Epidermal melanocyte (primary cell): ENCODE data around the gene SLC34A3.

Experiments used
- DNase-seq: peaks from one replicate; pipeline ENCODE4 v3.0.0; 2011; ENCODE audit warnings: low spot score; ENCODE audit not compliant: insufficient read length

SLC34A3 gene

GRCh38 chr9:137195525-137196220 is 35.0 kb upstream of the SLC34A3 start:
- no peak for DNase-seq

- DNase-seq: no peak
Observed at GRCh38 chr9:137198051-137198901, 32.4 kb upstream of the SLC34A3 start.

GRCh38 chr9:137198902-137199283 is 31.8 kb upstream of the SLC34A3 start:
- no peak for DNase-seq

GRCh38 chr9:137199411-137200121 is 31.1 kb upstream of the SLC34A3 start:
- no peak for DNase-seq

GRCh38 chr9:137200311-137201204 is 30.1 kb upstream of the SLC34A3 start, which contains the start of gene TPRN:
TSS of gene TPRN (minus strand) at chr9:137200741. CDS start at chr9:137200711, 30 bp downstream.
- peak; percentile 100 for DNase-seq

GRCh38 chr9:137201205-137201868 is 29.4 kb upstream of the SLC34A3 start:
- DNase-seq: no peak

- DNase-seq: no peak
Observed at GRCh38 chr9:137202966-137203365, 27.7 kb upstream of the SLC34A3 start.

GRCh38 chr9:137204731-137205125 is 26.0 kb upstream of the SLC34A3 start:
- DNase-seq: no peak

- DNase-seq: peak; percentile 100
Observed at GRCh38 chr9:137205126-137206069, 25.3 kb upstream of the SLC34A3 start, which contains the start of the genes NDOR1 and TMEM203. TSS of gene NDOR1 (plus strand) at chr9:137205700. CDS start at chr9:137205778, 78 bp downstream. TSS of gene TMEM203 (minus strand) at chr9:137205648. CDS start at chr9:137205414, 234 bp downstream.

- DNase-seq: peak; percentile 13
Observed at GRCh38 chr9:137206602-137207001, 24.1 kb upstream of the SLC34A3 start.

GRCh38 chr9:137211532-137211931 is 19.2 kb upstream of the SLC34A3 start:
- no peak for DNase-seq

GRCh38 chr9:137212520-137212919 is 18.2 kb upstream of the SLC34A3 start:
- DNase-seq: no peak

- no peak for DNase-seq
Observed at GRCh38 chr9:137213160-137214060, 17.3 kb upstream of the SLC34A3 start.

GRCh38 chr9:137214620-137215019 is 16.1 kb upstream of the SLC34A3 start:
- DNase-seq: no peak

- DNase-seq: no peak
Observed at GRCh38 chr9:137215196-137215986, 15.3 kb upstream of the SLC34A3 start.

- DNase-seq: no peak
Observed at GRCh38 chr9:137216188-137216965, 14.3 kb upstream of the SLC34A3 start.
